ENCODE data around the gene GAK. TPM values are rescaled to one million over a fixed set of nuclear protein-coding genes. Genes with fewer than 3 reads are reported as not detected.

Gene GAK
- total and polyA plus RNA-seq, 5 donors from 2014 or later, result 37.5 to 254 (median 40.0) TPM

- ATAC-seq (ENCODE audit: low read depth in 2 of 2) (no peak), DNase-seq (no peak)
- Histone ChIP-seq H3K27ac (ENCODE audit: insufficient read depth, low read length, poor library complexity, severe bottlenecking) (no peak overlapping the region), H3K4me3 (ENCODE audit: low read depth, low read length) (no peak overlapping the region), H3K36me3 (ENCODE audit: control insufficient read depth, insufficient read depth, low read length) (peaks cover 42% of the 10 kb centered on the region), H3K27me3 (ENCODE audit: control insufficient read depth, insufficient read depth, low read length) (no peaks in the 10 kb centered on the region), H3K9me3 (ENCODE audit: control insufficient read depth in 2 of 2, low read length in 2 of 2) (no peaks in the 10 kb centered on the region), H3K4me1 (ENCODE audit: control insufficient read depth, insufficient read depth, low read length, poor library complexity, severe bottlenecking) (no peaks in the 10 kb centered on the region)
- Mint-ChIP-seq H3K36me3 (peaks cover 34% of the 10 kb centered on the region), H3K4me3 (no peak overlapping the region), H3K27me3 (no peaks in the 10 kb centered on the region), H3K27ac (no peak overlapping the region), H3K4me1 (peaks cover 0 to 4% (median 1%) of the 10 kb centered on the region in 4 donors), H3K9me3 (peaks cover 0 to 8% (median 0%) of the 10 kb centered on the region in 7 donors)
Observed at GRCh38 chr4:854356-854755, 77.8 kb downstream of the GAK start.

- no peaks in the 10 kb centered on the region for H3K27me3 ChIP-seq (ENCODE audit: control insufficient read depth, insufficient read depth, low read length)
- H3K4me3 Mint-ChIP-seq, result no peak overlapping the region
- ATAC-seq (ENCODE audit: low read depth in 2 of 2), result no peak
- no peaks in the 10 kb centered on the region for H3K9me3 ChIP-seq (ENCODE audit: control insufficient read depth in 2 of 2, low read length in 2 of 2)
- peaks cover 0 to 4% (median 1%) of the 10 kb centered on the region in 4 donors for H3K4me1 Mint-ChIP-seq
- peaks cover 34% of the 10 kb centered on the region for H3K36me3 ChIP-seq (ENCODE audit: control insufficient read depth, insufficient read depth, low read length)
- peaks cover 0 to 8% (median 0%) of the 10 kb centered on the region in 7 donors for H3K9me3 Mint-ChIP-seq
- no peaks in the 10 kb centered on the region for H3K4me1 ChIP-seq (ENCODE audit: control insufficient read depth, insufficient read depth, low read length, poor library complexity, severe bottlenecking)
- H3K4me3 ChIP-seq (ENCODE audit: low read depth, low read length), result no peak overlapping the region
- no peak for DNase-seq
- H3K27me3 Mint-ChIP-seq, result no peaks in the 10 kb centered on the region
- H3K36me3 Mint-ChIP-seq, result peaks cover 31% of the 10 kb centered on the region
- H3K27ac Mint-ChIP-seq, result no peak overlapping the region
- no peak overlapping the region for H3K27ac ChIP-seq (ENCODE audit: insufficient read depth, low read length, poor library complexity, severe bottlenecking)
Observed at GRCh38 chr4:853416-853781, 78.7 kb downstream of the GAK start.

GRCh38 chr4:851701-852430 lies 80.2 kb downstream of the GAK start:
- H3K9me3 Mint-ChIP-seq, result peaks cover 0 to 6% (median 0%) of the 10 kb centered on the region in 7 donors
- DNase-seq (no peak), ATAC-seq (ENCODE audit: low read depth in 2 of 2) (no peak)
- no peak overlapping the region for H3K27ac Mint-ChIP-seq
- Histone ChIP-seq H3K27ac (ENCODE audit: insufficient read depth, low read length, poor library complexity, severe bottlenecking) (no peak overlapping the region), H3K4me3 (ENCODE audit: low read depth, low read length) (no peak overlapping the region), H3K27me3 (ENCODE audit: control insufficient read depth, insufficient read depth, low read length) (no peaks in the 10 kb centered on the region), H3K9me3 (ENCODE audit: control insufficient read depth in 2 of 2, low read length in 2 of 2) (no peaks in the 10 kb centered on the region), H3K36me3 (ENCODE audit: control insufficient read depth, insufficient read depth, low read length) (peaks cover 19% of the 10 kb centered on the region), H3K4me1 (ENCODE audit: control insufficient read depth, insufficient read depth, low read length, poor library complexity, severe bottlenecking) (no peaks in the 10 kb centered on the region)
- peaks cover 0 to 4% (median 0%) of the 10 kb centered on the region in 4 donors for H3K4me1 Mint-ChIP-seq
- H3K27me3 Mint-ChIP-seq, result no peaks in the 10 kb centered on the region
- peaks cover 17% of the 10 kb centered on the region for H3K36me3 Mint-ChIP-seq
- no peak overlapping the region for H3K4me3 Mint-ChIP-seq

GRCh38 chr4:850323-850945 lies 81.7 kb downstream of the GAK start:
- peak overlapping the region in 1 of 4 donors; percentile 7 for H3K4me3 Mint-ChIP-seq
- no peak overlapping the region for H3K4me3 ChIP-seq (ENCODE audit: low read depth, low read length)
- H3K27ac ChIP-seq (ENCODE audit: insufficient read depth, low read length, poor library complexity, severe bottlenecking), result no peak overlapping the region
- peaks cover 18% of the 10 kb centered on the region for H3K36me3 ChIP-seq (ENCODE audit: control insufficient read depth, insufficient read depth, low read length)
- peaks cover 0 to 2% (median 0%) of the 10 kb centered on the region in 7 donors for H3K9me3 Mint-ChIP-seq
- H3K27me3 Mint-ChIP-seq, result no peaks in the 10 kb centered on the region
- H3K27ac Mint-ChIP-seq, result no peak overlapping the region
- H3K9me3 ChIP-seq (ENCODE audit: control insufficient read depth in 2 of 2, low read length in 2 of 2), result no peaks in the 10 kb centered on the region
- DNase-seq (no peak), ATAC-seq (ENCODE audit: low read depth in 2 of 2) (no peak)
- H3K4me1 ChIP-seq (ENCODE audit: control insufficient read depth, insufficient read depth, low read length, poor library complexity, severe bottlenecking), result no peaks in the 10 kb centered on the region
- no peaks in the 10 kb centered on the region for H3K27me3 ChIP-seq (ENCODE audit: control insufficient read depth, insufficient read depth, low read length)
- H3K4me1 Mint-ChIP-seq, result no peaks in the 10 kb centered on the region
- H3K36me3 Mint-ChIP-seq, result peaks cover 14% of the 10 kb centered on the region

- H3K4me1 Mint-ChIP-seq, result no peaks in the 10 kb centered on the region
- no peak overlapping the region for H3K27ac Mint-ChIP-seq
- no peak overlapping the region for H3K4me3 Mint-ChIP-seq
- DNase-seq, result no peak
- Histone ChIP-seq H3K27me3 (ENCODE audit: control insufficient read depth, insufficient read depth, low read length) (no peaks in the 10 kb centered on the region), H3K4me3 (ENCODE audit: low read depth, low read length) (no peak overlapping the region), H3K4me1 (ENCODE audit: control insufficient read depth, insufficient read depth, low read length, poor library complexity, severe bottlenecking) (no peaks in the 10 kb centered on the region), H3K9me3 (ENCODE audit: control insufficient read depth in 2 of 2, low read length in 2 of 2) (no peaks in the 10 kb centered on the region), H3K36me3 (ENCODE audit: control insufficient read depth, insufficient read depth, low read length) (peaks cover 18% of the 10 kb centered on the region), H3K27ac (ENCODE audit: insufficient read depth, low read length, poor library complexity, severe bottlenecking) (no peak overlapping the region)
- H3K9me3 Mint-ChIP-seq, result peaks cover 0 to 2% (median 0%) of the 10 kb centered on the region in 7 donors
- peaks cover 8% of the 10 kb centered on the region for H3K36me3 Mint-ChIP-seq
- ATAC-seq (ENCODE audit: low read depth in 2 of 2), result no peak
- no peaks in the 10 kb centered on the region for H3K27me3 Mint-ChIP-seq
Observed at GRCh38 chr4:849478-850175, 82.5 kb downstream of the GAK start.

- H3K4me3 ChIP-seq (ENCODE audit: low read depth, low read length), result no peak overlapping the region
- H3K27ac Mint-ChIP-seq, result no peak overlapping the region
- no peak for DNase-seq
- no peak overlapping the region for H3K4me3 Mint-ChIP-seq
- H3K27me3 Mint-ChIP-seq, result no peaks in the 10 kb centered on the region
- peaks cover 0 to 2% (median 0%) of the 10 kb centered on the region in 7 donors for H3K9me3 Mint-ChIP-seq
- H3K9me3 ChIP-seq (ENCODE audit: control insufficient read depth in 2 of 2, low read length in 2 of 2), result no peaks in the 10 kb centered on the region
- no peaks in the 10 kb centered on the region for H3K4me1 Mint-ChIP-seq
- H3K36me3 ChIP-seq (ENCODE audit: control insufficient read depth, insufficient read depth, low read length), result peaks cover 13% of the 10 kb centered on the region
- H3K27ac ChIP-seq (ENCODE audit: insufficient read depth, low read length, poor library complexity, severe bottlenecking), result no peak overlapping the region
- no peaks in the 10 kb centered on the region for H3K4me1 ChIP-seq (ENCODE audit: control insufficient read depth, insufficient read depth, low read length, poor library complexity, severe bottlenecking)
- peaks cover 8% of the 10 kb centered on the region for H3K36me3 Mint-ChIP-seq
- H3K27me3 ChIP-seq (ENCODE audit: control insufficient read depth, insufficient read depth, low read length), result no peaks in the 10 kb centered on the region
- ATAC-seq (ENCODE audit: low read depth in 2 of 2), result no peak
Observed at GRCh38 chr4:848803-849477, 83.2 kb downstream of the GAK start.

- H3K9me3 Mint-ChIP-seq, result peaks cover 0 to 2% (median 0%) of the 10 kb centered on the region in 7 donors
- Histone ChIP-seq H3K36me3 (ENCODE audit: control insufficient read depth, insufficient read depth, low read length) (peaks cover 13% of the 10 kb centered on the region), H3K27ac (ENCODE audit: insufficient read depth, low read length, poor library complexity, severe bottlenecking) (no peak overlapping the region), H3K4me1 (ENCODE audit: control insufficient read depth, insufficient read depth, low read length, poor library complexity, severe bottlenecking) (no peaks in the 10 kb centered on the region), H3K4me3 (ENCODE audit: low read depth, low read length) (no peak overlapping the region), H3K9me3 (ENCODE audit: control insufficient read depth in 2 of 2, low read length in 2 of 2) (no peaks in the 10 kb centered on the region), H3K27me3 (ENCODE audit: control insufficient read depth, insufficient read depth, low read length) (no peaks in the 10 kb centered on the region)
- H3K4me1 Mint-ChIP-seq, result no peaks in the 10 kb centered on the region
- H3K27ac Mint-ChIP-seq, result no peak overlapping the region
- H3K36me3 Mint-ChIP-seq, result peaks cover 8% of the 10 kb centered on the region
- DNase-seq, result no peak
- H3K27me3 Mint-ChIP-seq, result no peaks in the 10 kb centered on the region
- H3K4me3 Mint-ChIP-seq, result no peak overlapping the region
- no peak for ATAC-seq (ENCODE audit: low read depth in 2 of 2)
Observed at GRCh38 chr4:848307-848691, 83.8 kb downstream of the GAK start.
